Gastroesophageal sphincter (tissue), 3 donors: ENCODE data around the gene MYH14.

ENCODE experiments used
- CTCF ChIP-seq, 4 experiments: fragments of 200-600 bp in 2 of 4; fragments of 450-650 bp in 2 of 4; sonication (generic) in 1 of 4; IDR thresholded peaks; one replicate each; pipeline ENCODE4 v1.5.1; 2017 to 2019; ENCODE audit warnings: antibody characterized with exemption in 4 of 4, mild to moderate bottlenecking in 2 of 4, moderate library complexity in 2 of 4
- POLR2A ChIP-seq, 2 donors: fragments of 450-650 bp; IDR thresholded peaks; one replicate each; pipeline ENCODE4 v1.6.1; 2017; ENCODE audit warnings: antibody characterized with exemption in 2 of 2, mild to moderate bottlenecking in 2 of 2, moderate library complexity in 1 of 2
- POLR2AphosphoS5 ChIP-seq: sonication (generic); formaldehyde crosslinking; IDR thresholded peaks from one replicate; pipeline ENCODE4 v1.6.1; 2017; ENCODE audit warnings: antibody characterized with exemption

- no peak for TF ChIP-seq CTCF (IDR thresholded peaks at IDR 0.05)
- no peak for TF ChIP-seq POLR2A (IDR thresholded peaks at IDR 0.05)
- TF ChIP-seq POLR2AphosphoS5 = no peak
Measured at GRCh38 chr19:50285833-50286232, 82.4 kb downstream of the MYH14 start.
